Neuron (in vitro differentiated cells): ENCODE data around the gene MVB12B.

ENCODE experiments used
- H2AFZ ChIP-seq: one replicate; pipeline ENCODE4 v1.6.1; 2013; ENCODE audit warnings: low read depth, mild to moderate bottlenecking, inconsistent platforms, low read length, moderate library complexity
- H3K27me3 ChIP-seq: one replicate; pipeline ENCODE4 v1.6.1; 2013; ENCODE audit warnings: low read length; ENCODE audit not compliant: insufficient read depth
- H3K36me3 ChIP-seq: one replicate; pipeline ENCODE4 v1.6.1; 2013; ENCODE audit warnings: low read length; ENCODE audit not compliant: insufficient read depth
- H3K4me1 ChIP-seq: one replicate; pipeline ENCODE4 v1.6.1; 2013; ENCODE audit warnings: low read length; ENCODE audit not compliant: insufficient read depth
- H3K4me3 ChIP-seq: 2 replicates; pipeline ENCODE4 v1.5.1; 2013; ENCODE audit warnings: mild to moderate bottlenecking, low read length, moderate library complexity
- H3K9me3 ChIP-seq: one replicate; pipeline ENCODE4 v1.6.1; 2013; ENCODE audit warnings: low read length

MVB12B gene

GRCh38 chr9:126418608-126419007, 92.0 kb downstream of the MVB12B start:
- no peak overlapping the region for H2AFZ ChIP-seq
- peaks cover 19% of the 10 kb centered on the region for H3K36me3 ChIP-seq
- H3K9me3 ChIP-seq = no peaks in the 10 kb centered on the region
- H3K4me3 ChIP-seq = no peak overlapping the region
- H3K27me3 ChIP-seq = no peaks in the 10 kb centered on the region
- H3K4me1 ChIP-seq = no peaks in the 10 kb centered on the region

- H3K27me3 ChIP-seq = no peaks in the 10 kb centered on the region
- peaks cover 25% of the 10 kb centered on the region for H3K36me3 ChIP-seq
- H3K4me1 ChIP-seq = no peaks in the 10 kb centered on the region
- no peaks in the 10 kb centered on the region for H3K9me3 ChIP-seq
- no peak overlapping the region for H2AFZ ChIP-seq
- no peak overlapping the region for H3K4me3 ChIP-seq
Measured at GRCh38 chr9:126419475-126419874, 92.8 kb downstream of the MVB12B start.

- H3K9me3 ChIP-seq = no peaks in the 10 kb centered on the region
- H3K4me1 ChIP-seq = no peaks in the 10 kb centered on the region
- H2AFZ ChIP-seq = no peak overlapping the region
- H3K27me3 ChIP-seq = no peaks in the 10 kb centered on the region
- peaks cover 28% of the 10 kb centered on the region for H3K36me3 ChIP-seq
- H3K4me3 ChIP-seq = no peak overlapping the region
Measured at GRCh38 chr9:126420135-126420534, 93.5 kb downstream of the MVB12B start.

GRCh38 chr9:126420643-126421564, 94.3 kb downstream of the MVB12B start:
- H3K36me3 ChIP-seq = peaks cover 33% of the 10 kb centered on the region
- H3K27me3 ChIP-seq = no peaks in the 10 kb centered on the region
- no peaks in the 10 kb centered on the region for H3K9me3 ChIP-seq
- H3K4me3 ChIP-seq = no peak overlapping the region
- H3K4me1 ChIP-seq = no peaks in the 10 kb centered on the region
- no peak overlapping the region for H2AFZ ChIP-seq

- Histone ChIP-seq H3K27me3 (no peaks in the 10 kb centered on the region), H3K9me3 (no peaks in the 10 kb centered on the region), H3K36me3 (peaks cover 37% of the 10 kb centered on the region), H3K4me1 (no peaks in the 10 kb centered on the region), H2AFZ (no peak overlapping the region), H3K4me3 (no peak overlapping the region)
Measured at GRCh38 chr9:126421567-126422428, 95.2 kb downstream of the MVB12B start.

GRCh38 chr9:126423142-126423915, 96.7 kb downstream of the MVB12B start:
- no peaks in the 10 kb centered on the region for H3K9me3 ChIP-seq
- no peaks in the 10 kb centered on the region for H3K4me1 ChIP-seq
- no peaks in the 10 kb centered on the region for H3K27me3 ChIP-seq
- peaks cover 37% of the 10 kb centered on the region for H3K36me3 ChIP-seq
- H2AFZ ChIP-seq = no peak overlapping the region
- H3K4me3 ChIP-seq = no peak overlapping the region

GRCh38 chr9:126423916-126424185, 97.2 kb downstream of the MVB12B start:
- H3K27me3 ChIP-seq = no peaks in the 10 kb centered on the region
- H3K36me3 ChIP-seq = peaks cover 37% of the 10 kb centered on the region
- no peak overlapping the region for H3K4me3 ChIP-seq
- H3K9me3 ChIP-seq = no peaks in the 10 kb centered on the region
- H3K4me1 ChIP-seq = no peaks in the 10 kb centered on the region
- H2AFZ ChIP-seq = no peak overlapping the region

- Histone ChIP-seq H3K36me3 (peaks cover 37% of the 10 kb centered on the region), H2AFZ (no peak overlapping the region), H3K9me3 (no peaks in the 10 kb centered on the region), H3K4me1 (no peaks in the 10 kb centered on the region), H3K4me3 (no peak overlapping the region), H3K27me3 (no peaks in the 10 kb centered on the region)
Measured at GRCh38 chr9:126424511-126424910, 97.9 kb downstream of the MVB12B start.

GRCh38 chr9:126428534-126429175, 102.0 kb downstream of the MVB12B start:
- Histone ChIP-seq H3K36me3 (peaks cover 24% of the 10 kb centered on the region), H2AFZ (no peak overlapping the region), H3K4me1 (no peaks in the 10 kb centered on the region), H3K27me3 (no peaks in the 10 kb centered on the region), H3K4me3 (no peak overlapping the region), H3K9me3 (no peaks in the 10 kb centered on the region)

GRCh38 chr9:126429190-126429589, 102.6 kb downstream of the MVB12B start:
- no peak overlapping the region for H2AFZ ChIP-seq
- no peak overlapping the region for H3K4me3 ChIP-seq
- no peaks in the 10 kb centered on the region for H3K4me1 ChIP-seq
- peaks cover 18% of the 10 kb centered on the region for H3K36me3 ChIP-seq
- H3K27me3 ChIP-seq = no peaks in the 10 kb centered on the region
- H3K9me3 ChIP-seq = no peaks in the 10 kb centered on the region

- Histone ChIP-seq H3K9me3 (no peaks in the 10 kb centered on the region), H3K4me3 (no peak overlapping the region), H3K4me1 (no peaks in the 10 kb centered on the region), H3K36me3 (peaks cover 12% of the 10 kb centered on the region), H3K27me3 (no peaks in the 10 kb centered on the region), H2AFZ (no peak overlapping the region)
Measured at GRCh38 chr9:126430124-126430523, 103.5 kb downstream of the MVB12B start.

- H3K36me3 ChIP-seq = peaks cover 4% of the 10 kb centered on the region
Measured at GRCh38 chr9:126431077-126431742, 104.6 kb downstream of the MVB12B start.

More at GRCh38 chr9:126431077-126431742, 104.6 kb downstream of the MVB12B start:
- no peak overlapping the region for H3K4me3 ChIP-seq
- H3K9me3 ChIP-seq = no peaks in the 10 kb centered on the region
- H3K27me3 ChIP-seq = no peaks in the 10 kb centered on the region
- no peak overlapping the region for H2AFZ ChIP-seq
- peaks cover under 1% of the 10 kb centered on the region for H3K4me1 ChIP-seq
